Upper lobe of right lung (tissue), 1 donor: ENCODE results near the gene C19orf38. TPM values are rescaled to one million over a fixed set of nuclear protein-coding genes. Genes with fewer than 3 reads are reported as not detected.
A peak's percentile ranks its signal among the peaks of the same experiment; 100 is the strongest.

ENCODE experiments used
- ATAC-seq: fragments of 200-7000 bp; cut with Tn5 transposase; one replicate; pipeline ENCODE4 v1.9.1; 2020; ENCODE audit warnings: mild to moderate bottlenecking, moderate library complexity
- DNase-seq: peaks from one replicate; pipeline ENCODE4 v3.0.0-alpha.2; 2020
- H3K27ac ChIP-seq: fragments of 200-600 bp; one replicate; pipeline ENCODE4 v1.8.0; 2022
- H3K27me3 ChIP-seq: fragments of 200-600 bp; one replicate; pipeline ENCODE4 v1.8.0; 2022; ENCODE audit warnings: mild to moderate bottlenecking
- H3K36me3 ChIP-seq: fragments of 200-600 bp; one replicate; pipeline ENCODE4 v1.8.0; 2022
- H3K4me1 ChIP-seq: fragments of 200-600 bp; one replicate; pipeline ENCODE4 v1.8.0; 2022
- H3K4me3 ChIP-seq: fragments of 200-600 bp; one replicate; pipeline ENCODE4 v1.8.0; 2022; ENCODE audit warnings: mild to moderate bottlenecking
- H3K9me3 ChIP-seq: fragments of 200-600 bp; one replicate; pipeline ENCODE4 v1.8.0; 2022
- CTCF ChIP-seq: fragments of 200-600 bp; IDR thresholded peaks from one replicate; pipeline ENCODE4 v1.8.0; 2022; ENCODE audit warnings: antibody characterized with exemption
- intact Hi-C: fragments of 100-400 bp; cut with DNase I; formaldehyde crosslinking; loops from one replicate; pipeline ENCODE4 v1.11.0; 2022
- total RNA-seq: library from RNA; stranded (reverse); fragmentation: NEBNext Ultra II Directional; extraction: Animal tissue kit (Norgen Biotek cat#: 25700); gene quantifications from one replicate; pipeline ENCODE4 v1.2.1, GENCODE V29; 2021
- donor health status: DM: no; HTN: yes; CAD: no; lungs with severe emphysema.

C19orf38 gene
- total RNA-seq, 1 donor from 2014 or later: 7.4 TPM

- TF ChIP-seq CTCF: no peak
- ATAC-seq (no peak), DNase-seq (no peak)
- no peaks in the 10 kb centered on the region for H3K4me1 ChIP-seq
- H3K36me3 ChIP-seq: no peaks in the 10 kb centered on the region
- intact Hi-C loops: no loop called here
- H3K27ac ChIP-seq: no peak overlapping the region
- H3K4me3 ChIP-seq: no peak overlapping the region
- no peaks in the 10 kb centered on the region for H3K27me3 ChIP-seq
- no peaks in the 10 kb centered on the region for H3K9me3 ChIP-seq
Measured at GRCh38 chr19:10889880-10890279, 41.7 kb downstream of the C19orf38 start.

- Histone ChIP-seq H3K4me3 (no peak overlapping the region), H3K27ac (no peak overlapping the region), H3K27me3 (no peaks in the 10 kb centered on the region), H3K9me3 (no peaks in the 10 kb centered on the region), H3K4me1 (peaks cover under 1% of the 10 kb centered on the region), H3K36me3 (no peaks in the 10 kb centered on the region)
- no peak for DNase-seq
- ATAC-seq: peak; percentile 5
- intact Hi-C loops: no loop called here
- no peak for TF ChIP-seq CTCF
Measured at GRCh38 chr19:10891405-10892086, 43.3 kb downstream of the C19orf38 start.

DNA sequence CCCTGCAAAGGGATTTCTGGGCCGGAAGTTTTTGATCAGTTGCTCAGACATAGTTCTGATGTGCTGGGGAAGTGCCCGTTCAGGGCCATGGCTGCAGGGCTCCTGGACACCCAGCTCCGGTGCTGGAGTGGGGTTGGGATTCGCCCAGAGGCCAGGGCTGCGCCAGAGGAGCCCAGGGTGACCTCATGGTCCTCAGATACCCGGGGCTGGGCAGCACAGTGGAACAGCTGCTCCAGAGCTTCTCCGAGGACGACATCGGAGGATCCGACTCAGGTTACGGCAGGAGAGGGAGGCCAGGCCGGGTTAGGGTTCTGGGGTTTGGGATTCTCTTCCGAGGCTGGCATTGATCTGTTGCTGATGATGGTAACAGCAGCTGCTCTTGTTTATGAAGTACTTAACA, 44.0 kb downstream of the C19orf38 start:
- TF ChIP-seq CTCF: no peak
- no peak for ATAC-seq
- no peak overlapping the region for H3K27ac ChIP-seq
- peaks cover 7% of the 10 kb centered on the region for H3K4me1 ChIP-seq
- H3K36me3 ChIP-seq: no peaks in the 10 kb centered on the region
- no peaks in the 10 kb centered on the region for H3K27me3 ChIP-seq
- H3K4me3 ChIP-seq: no peak overlapping the region
- DNase-seq: no peak
- intact Hi-C loops: no loop called here
- no peaks in the 10 kb centered on the region for H3K9me3 ChIP-seq

DNA sequence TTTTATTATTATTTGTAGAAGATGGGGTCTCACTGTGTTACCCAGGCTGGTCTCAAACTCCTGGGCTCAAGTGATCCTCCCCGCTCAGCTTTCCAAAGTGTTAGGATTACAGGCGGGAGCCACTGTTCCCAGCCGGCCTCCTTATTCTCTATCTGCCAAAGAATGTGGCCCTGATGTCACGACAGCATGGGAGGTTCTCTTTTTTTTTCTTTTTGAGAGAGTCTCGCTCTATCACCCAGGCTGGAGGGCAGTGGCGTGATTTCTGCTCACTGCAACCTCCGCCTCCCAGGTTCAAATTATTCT, 46.6 kb downstream of the C19orf38 start:
- H3K9me3 ChIP-seq: no peaks in the 10 kb centered on the region
- ATAC-seq (no peak), DNase-seq (no peak)
- no peak overlapping the region for H3K4me3 ChIP-seq
- H3K27ac ChIP-seq: no peak overlapping the region
- no peaks in the 10 kb centered on the region for H3K27me3 ChIP-seq
- TF ChIP-seq CTCF: no peak
- H3K36me3 ChIP-seq: no peaks in the 10 kb centered on the region
- H3K4me1 ChIP-seq: peaks cover 8% of the 10 kb centered on the region
- intact Hi-C loops: no loop called here

- Histone ChIP-seq H3K27ac (no peak overlapping the region), H3K4me1 (peaks cover 8% of the 10 kb centered on the region), H3K27me3 (no peaks in the 10 kb centered on the region), H3K9me3 (no peaks in the 10 kb centered on the region), H3K4me3 (no peak overlapping the region), H3K36me3 (no peaks in the 10 kb centered on the region)
- DNase-seq: no peak
- TF ChIP-seq CTCF: no peak
- no peak for ATAC-seq
- intact Hi-C loops: no loop called here
Measured at GRCh38 chr19:10895363-10895762, 47.1 kb downstream of the C19orf38 start.

DNA sequence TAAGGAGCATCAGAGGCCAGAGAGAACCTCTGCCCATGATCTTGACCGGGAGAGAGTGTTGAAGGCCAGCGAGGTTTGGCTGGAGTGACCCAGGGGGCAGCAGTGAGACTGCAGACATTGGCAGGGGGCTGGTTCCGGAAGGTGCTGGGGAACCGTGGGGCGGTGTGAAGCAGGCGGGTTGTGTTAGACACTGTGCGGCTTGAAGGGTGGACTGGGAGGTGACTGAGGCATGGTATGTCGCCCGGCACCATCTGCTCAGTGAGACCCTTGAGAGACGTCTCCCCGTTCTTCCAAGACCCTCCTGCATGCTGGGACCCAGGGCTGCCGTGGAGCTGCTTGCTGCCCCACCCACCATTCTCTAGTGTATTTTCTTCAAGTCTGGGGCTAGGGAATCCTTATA, 47.7 kb downstream of the C19orf38 start:
- Histone ChIP-seq H3K4me3 (no peak overlapping the region), H3K27ac (no peak overlapping the region), H3K36me3 (no peaks in the 10 kb centered on the region), H3K4me1 (peaks cover 8% of the 10 kb centered on the region), H3K27me3 (no peaks in the 10 kb centered on the region), H3K9me3 (no peaks in the 10 kb centered on the region)
- intact Hi-C loops: no loop called here
- ATAC-seq (no peak), DNase-seq (no peak)
- TF ChIP-seq CTCF: no peak
